ENCODE data around the gene ATF1.

Gene ATF1

GRCh38 chr12:50734409-50735263 is 29.3 kb upstream of the ATF1 start:
- H3K27me3 ChIP-seq (ENCODE audit: control insufficient read depth, insufficient read depth, low read length) = no peaks in the 10 kb centered on the region
- no peaks in the 10 kb centered on the region for H3K4me1 ChIP-seq (ENCODE audit: control insufficient read depth, insufficient read depth, low read length)
- peaks cover 25% of the 10 kb centered on the region for H3K36me3 ChIP-seq (ENCODE audit: control insufficient read depth, insufficient read depth, low read length)
- no peak overlapping the region for H3K4me3 ChIP-seq (ENCODE audit: low read depth, low read length)
- H3K9me3 ChIP-seq (ENCODE audit: control insufficient read depth, insufficient read depth, low read length) = no peaks in the 10 kb centered on the region
- no peak overlapping the region for H3K9ac ChIP-seq (ENCODE audit: low read depth, low read length)

- no peaks in the 10 kb centered on the region for H3K27me3 ChIP-seq (ENCODE audit: control insufficient read depth, insufficient read depth, low read length)
- H3K4me1 ChIP-seq (ENCODE audit: control insufficient read depth, insufficient read depth, low read length) = no peaks in the 10 kb centered on the region
- peaks cover 34% of the 10 kb centered on the region for H3K36me3 ChIP-seq (ENCODE audit: control insufficient read depth, insufficient read depth, low read length)
- H3K4me3 ChIP-seq (ENCODE audit: low read depth, low read length) = no peak overlapping the region
- H3K9ac ChIP-seq (ENCODE audit: low read depth, low read length) = no peak overlapping the region
- H3K9me3 ChIP-seq (ENCODE audit: control insufficient read depth, insufficient read depth, low read length) = no peaks in the 10 kb centered on the region
These were observed 24.3 kb upstream of the ATF1 start for GRCh38 chr12:50739611-50740010.

GRCh38 chr12:50740307-50740706 is 23.6 kb upstream of the ATF1 start:
- Histone ChIP-seq H3K4me3 (ENCODE audit: low read depth, low read length) (no peak overlapping the region), H3K27me3 (ENCODE audit: control insufficient read depth, insufficient read depth, low read length) (no peaks in the 10 kb centered on the region), H3K9ac (ENCODE audit: low read depth, low read length) (no peak overlapping the region), H3K36me3 (ENCODE audit: control insufficient read depth, insufficient read depth, low read length) (peaks cover 34% of the 10 kb centered on the region), H3K4me1 (ENCODE audit: control insufficient read depth, insufficient read depth, low read length) (no peaks in the 10 kb centered on the region), H3K9me3 (ENCODE audit: control insufficient read depth, insufficient read depth, low read length) (no peaks in the 10 kb centered on the region)

GRCh38 chr12:50742776-50743175 is 21.1 kb upstream of the ATF1 start:
- Histone ChIP-seq H3K36me3 (ENCODE audit: control insufficient read depth, insufficient read depth, low read length) (peaks cover 27% of the 10 kb centered on the region), H3K27me3 (ENCODE audit: control insufficient read depth, insufficient read depth, low read length) (no peaks in the 10 kb centered on the region), H3K9ac (ENCODE audit: low read depth, low read length) (no peak overlapping the region), H3K4me1 (ENCODE audit: control insufficient read depth, insufficient read depth, low read length) (peaks cover 1% of the 10 kb centered on the region), H3K4me3 (ENCODE audit: low read depth, low read length) (no peak overlapping the region), H3K9me3 (ENCODE audit: control insufficient read depth, insufficient read depth, low read length) (no peaks in the 10 kb centered on the region)

GRCh38 chr12:50745861-50746260 is 18.0 kb upstream of the ATF1 start:
- Histone ChIP-seq H3K9me3 (ENCODE audit: control insufficient read depth, insufficient read depth, low read length) (no peaks in the 10 kb centered on the region), H3K4me3 (ENCODE audit: low read depth, low read length) (no peak overlapping the region), H3K4me1 (ENCODE audit: control insufficient read depth, insufficient read depth, low read length) (peaks cover 2% of the 10 kb centered on the region), H3K36me3 (ENCODE audit: control insufficient read depth, insufficient read depth, low read length) (peaks cover 11% of the 10 kb centered on the region), H3K9ac (ENCODE audit: low read depth, low read length) (no peak overlapping the region), H3K27me3 (ENCODE audit: control insufficient read depth, insufficient read depth, low read length) (no peaks in the 10 kb centered on the region)

GRCh38 chr12:50746431-50746830 is 17.5 kb upstream of the ATF1 start:
- Histone ChIP-seq H3K4me3 (ENCODE audit: low read depth, low read length) (no peak overlapping the region), H3K4me1 (ENCODE audit: control insufficient read depth, insufficient read depth, low read length) (peaks cover 2% of the 10 kb centered on the region), H3K9me3 (ENCODE audit: control insufficient read depth, insufficient read depth, low read length) (no peaks in the 10 kb centered on the region), H3K27me3 (ENCODE audit: control insufficient read depth, insufficient read depth, low read length) (no peaks in the 10 kb centered on the region), H3K36me3 (ENCODE audit: control insufficient read depth, insufficient read depth, low read length) (peaks cover 9% of the 10 kb centered on the region), H3K9ac (ENCODE audit: low read depth, low read length) (no peak overlapping the region)

GRCh38 chr12:50747817-50748216 is 16.1 kb upstream of the ATF1 start:
- Histone ChIP-seq H3K9ac (ENCODE audit: low read depth, low read length) (no peak overlapping the region), H3K36me3 (ENCODE audit: control insufficient read depth, insufficient read depth, low read length) (peaks cover 4% of the 10 kb centered on the region), H3K27me3 (ENCODE audit: control insufficient read depth, insufficient read depth, low read length) (no peaks in the 10 kb centered on the region), H3K4me3 (ENCODE audit: low read depth, low read length) (no peak overlapping the region), H3K4me1 (ENCODE audit: control insufficient read depth, insufficient read depth, low read length) (peaks cover 2% of the 10 kb centered on the region), H3K9me3 (ENCODE audit: control insufficient read depth, insufficient read depth, low read length) (no peaks in the 10 kb centered on the region)

- Histone ChIP-seq H3K4me3 (ENCODE audit: low read depth, low read length) (no peak overlapping the region), H3K9me3 (ENCODE audit: control insufficient read depth, insufficient read depth, low read length) (no peaks in the 10 kb centered on the region), H3K9ac (ENCODE audit: low read depth, low read length) (no peak overlapping the region), H3K36me3 (ENCODE audit: control insufficient read depth, insufficient read depth, low read length) (peaks cover 2% of the 10 kb centered on the region), H3K4me1 (ENCODE audit: control insufficient read depth, insufficient read depth, low read length) (peaks cover 2% of the 10 kb centered on the region), H3K27me3 (ENCODE audit: control insufficient read depth, insufficient read depth, low read length) (no peaks in the 10 kb centered on the region)
These were observed 14.4 kb upstream of the ATF1 start for GRCh38 chr12:50749459-50749882.

- Histone ChIP-seq H3K4me1 (ENCODE audit: control insufficient read depth, insufficient read depth, low read length) (peaks cover 2% of the 10 kb centered on the region), H3K9ac (ENCODE audit: low read depth, low read length) (no peak overlapping the region), H3K9me3 (ENCODE audit: control insufficient read depth, insufficient read depth, low read length) (no peaks in the 10 kb centered on the region), H3K4me3 (ENCODE audit: low read depth, low read length) (no peak overlapping the region), H3K36me3 (ENCODE audit: control insufficient read depth, insufficient read depth, low read length) (no peaks in the 10 kb centered on the region), H3K27me3 (ENCODE audit: control insufficient read depth, insufficient read depth, low read length) (no peaks in the 10 kb centered on the region)
These were observed 13.5 kb upstream of the ATF1 start for GRCh38 chr12:50750366-50750765.

- Histone ChIP-seq H3K4me1 (ENCODE audit: control insufficient read depth, insufficient read depth, low read length) (peaks cover 2% of the 10 kb centered on the region), H3K27me3 (ENCODE audit: control insufficient read depth, insufficient read depth, low read length) (no peaks in the 10 kb centered on the region), H3K9ac (ENCODE audit: low read depth, low read length) (no peak overlapping the region), H3K4me3 (ENCODE audit: low read depth, low read length) (no peak overlapping the region), H3K9me3 (ENCODE audit: control insufficient read depth, insufficient read depth, low read length) (no peaks in the 10 kb centered on the region), H3K36me3 (ENCODE audit: control insufficient read depth, insufficient read depth, low read length) (no peaks in the 10 kb centered on the region)
These were observed 11.8 kb upstream of the ATF1 start for GRCh38 chr12:50751948-50752721.

GRCh38 chr12:50753232-50753769 is 10.6 kb upstream of the ATF1 start:
- Histone ChIP-seq H3K9ac (ENCODE audit: low read depth, low read length) (no peak overlapping the region), H3K27me3 (ENCODE audit: control insufficient read depth, insufficient read depth, low read length) (no peaks in the 10 kb centered on the region), H3K36me3 (ENCODE audit: control insufficient read depth, insufficient read depth, low read length) (no peaks in the 10 kb centered on the region), H3K9me3 (ENCODE audit: control insufficient read depth, insufficient read depth, low read length) (no peaks in the 10 kb centered on the region), H3K4me1 (ENCODE audit: control insufficient read depth, insufficient read depth, low read length) (no peaks in the 10 kb centered on the region), H3K4me3 (ENCODE audit: low read depth, low read length) (no peak overlapping the region)
